GM12873 (cell line): ENCODE results near the gene ITPK1.

Experiments
- TF ChIP-seq, protein P1 (sequence below): IDR thresholded peaks from 2 replicates; pipeline ENCODE4 v1.5.1; 2012; ENCODE audit warnings: low read depth, mild to moderate bottlenecking, moderate library complexity, low read length, control low read depth; ENCODE audit not compliant: insufficient read depth; ENCODE audit errors: missing control alignments

Gene ITPK1

DNA sequence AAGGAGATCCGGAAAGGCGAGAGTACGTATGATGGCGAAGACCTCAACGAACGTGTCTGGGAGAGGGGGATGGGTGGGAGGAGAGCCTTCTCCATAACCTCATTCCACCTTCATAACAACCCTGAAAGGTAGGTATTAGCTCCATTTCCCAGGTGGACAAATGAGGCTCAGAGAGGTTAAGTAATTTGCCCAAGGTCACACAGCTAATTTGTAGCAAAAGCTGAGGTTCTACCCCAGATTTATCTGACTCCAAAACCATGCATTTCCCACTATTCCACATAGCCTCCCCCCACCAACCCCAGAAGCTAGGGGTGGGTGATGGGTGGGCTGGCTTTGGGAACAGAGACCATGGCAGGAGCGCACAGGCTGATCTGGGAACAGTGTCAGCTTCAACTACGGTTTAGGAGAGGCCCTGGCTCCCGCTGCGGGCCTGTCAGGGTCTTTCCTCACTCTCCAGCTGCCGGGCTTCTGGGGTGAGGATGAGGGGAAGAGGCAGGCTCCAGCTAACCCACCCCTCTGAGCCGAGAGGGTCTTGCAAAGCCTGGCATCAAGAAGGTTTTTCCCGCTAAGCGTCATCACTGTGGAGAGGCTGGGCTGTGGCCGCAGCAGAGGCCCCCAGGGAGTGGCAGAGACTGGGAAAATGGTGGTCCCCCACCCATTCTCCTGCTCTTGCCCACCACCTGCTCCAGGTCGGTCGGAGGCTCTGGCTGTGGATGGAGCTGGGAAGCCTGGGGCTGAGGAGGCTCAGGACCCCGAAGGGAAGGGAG lies 183.9 kb downstream of the ITPK1 start:
- TF ChIP-seq, protein P1, sequence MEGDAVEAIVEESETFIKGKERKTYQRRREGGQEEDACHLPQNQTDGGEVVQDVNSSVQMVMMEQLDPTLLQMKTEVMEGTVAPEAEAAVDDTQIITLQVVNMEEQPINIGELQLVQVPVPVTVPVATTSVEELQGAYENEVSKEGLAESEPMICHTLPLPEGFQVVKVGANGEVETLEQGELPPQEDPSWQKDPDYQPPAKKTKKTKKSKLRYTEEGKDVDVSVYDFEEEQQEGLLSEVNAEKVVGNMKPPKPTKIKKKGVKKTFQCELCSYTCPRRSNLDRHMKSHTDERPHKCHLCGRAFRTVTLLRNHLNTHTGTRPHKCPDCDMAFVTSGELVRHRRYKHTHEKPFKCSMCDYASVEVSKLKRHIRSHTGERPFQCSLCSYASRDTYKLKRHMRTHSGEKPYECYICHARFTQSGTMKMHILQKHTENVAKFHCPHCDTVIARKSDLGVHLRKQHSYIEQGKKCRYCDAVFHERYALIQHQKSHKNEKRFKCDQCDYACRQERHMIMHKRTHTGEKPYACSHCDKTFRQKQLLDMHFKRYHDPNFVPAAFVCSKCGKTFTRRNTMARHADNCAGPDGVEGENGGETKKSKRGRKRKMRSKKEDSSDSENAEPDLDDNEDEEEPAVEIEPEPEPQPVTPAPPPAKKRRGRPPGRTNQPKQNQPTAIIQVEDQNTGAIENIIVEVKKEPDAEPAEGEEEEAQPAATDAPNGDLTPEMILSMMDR: no peak

DNA sequence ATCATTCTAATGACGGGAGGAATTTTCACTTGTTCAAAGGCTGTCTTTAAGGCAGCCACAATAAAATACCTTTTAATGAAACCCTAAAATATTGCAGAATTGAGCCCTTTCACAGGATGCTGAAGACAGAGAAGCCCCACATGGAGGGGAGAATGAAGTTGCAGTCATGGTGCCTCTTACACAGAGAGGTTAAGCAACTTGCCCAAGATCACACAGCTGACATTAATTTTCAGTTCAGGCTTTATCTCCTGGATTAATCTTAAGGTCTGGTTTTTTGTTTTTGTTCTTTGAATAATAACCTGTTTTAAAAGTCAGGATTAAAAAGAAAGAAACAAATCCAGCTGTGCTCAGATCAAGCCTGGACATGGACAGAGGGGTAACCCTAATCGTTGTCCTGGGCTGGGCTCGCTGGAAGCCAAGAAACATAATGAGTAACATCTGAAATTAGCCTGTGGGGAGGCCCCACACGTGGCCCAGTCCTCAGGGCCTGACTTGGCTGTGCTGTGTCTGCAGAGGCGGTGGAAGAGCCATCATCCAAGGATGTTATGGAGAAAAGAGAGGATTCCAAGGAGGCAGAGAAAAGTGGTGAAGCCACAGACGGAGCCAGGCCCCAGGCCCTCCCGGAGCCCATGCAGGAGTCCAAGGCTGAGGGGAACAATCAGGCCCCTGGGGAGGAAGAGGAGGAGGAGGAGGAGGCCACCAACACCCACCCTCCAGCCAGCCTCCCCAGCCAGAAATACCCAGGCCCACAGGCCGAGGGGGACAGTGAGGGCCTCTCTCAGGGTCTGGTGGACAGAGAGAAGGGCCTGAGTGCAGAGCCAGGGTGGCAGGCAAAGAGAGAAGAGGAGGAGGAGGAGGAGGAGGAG lies 184.8 kb downstream of the ITPK1 start:
- TF ChIP-seq, protein P1: no peak

DNA sequence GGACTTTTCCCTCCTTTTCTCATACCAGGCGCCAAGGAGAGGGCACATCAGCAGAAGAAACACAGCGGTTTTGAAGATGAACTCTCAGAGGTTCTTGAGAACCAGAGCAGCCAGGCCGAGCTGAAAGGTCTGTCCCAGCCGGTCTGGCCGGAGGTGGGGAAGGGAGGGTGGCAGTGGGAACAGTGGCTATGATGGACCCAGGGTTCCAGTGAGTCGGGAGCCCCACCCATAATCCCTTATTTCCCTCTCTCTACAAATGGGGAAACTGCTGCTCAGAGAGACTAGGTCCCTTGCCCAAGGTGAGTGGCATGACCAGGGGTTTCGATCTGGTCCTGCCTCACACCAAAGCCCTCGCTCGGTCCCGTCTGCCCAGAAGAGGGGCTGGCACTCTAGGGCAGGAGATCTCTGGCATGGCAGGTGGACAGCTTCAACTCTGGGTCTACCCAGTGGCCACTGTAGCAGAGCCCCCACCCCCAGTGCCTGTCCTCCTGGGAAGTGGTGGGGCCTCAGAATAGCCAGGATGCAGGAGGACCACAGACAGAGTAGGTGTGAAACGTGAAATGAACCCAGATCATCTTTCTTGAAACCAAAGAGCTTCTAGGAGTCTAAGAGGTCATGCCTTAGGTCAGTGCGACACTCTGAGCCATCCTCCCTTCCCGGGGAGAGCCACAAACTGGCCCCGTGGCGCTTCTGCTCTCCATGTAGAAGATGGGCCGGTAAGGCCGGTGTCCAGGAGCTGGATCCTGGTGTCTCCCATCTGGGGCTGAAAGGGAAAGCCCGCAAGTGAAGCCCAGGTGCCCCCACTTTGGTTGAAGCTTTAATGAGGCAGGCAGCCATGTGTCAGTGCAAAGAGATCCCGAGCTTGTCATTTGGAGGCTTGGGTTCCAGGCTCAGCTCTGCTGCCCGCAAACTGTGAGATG lies 185.8 kb downstream of the ITPK1 start:
- TF ChIP-seq, protein P1: no peak

DNA sequence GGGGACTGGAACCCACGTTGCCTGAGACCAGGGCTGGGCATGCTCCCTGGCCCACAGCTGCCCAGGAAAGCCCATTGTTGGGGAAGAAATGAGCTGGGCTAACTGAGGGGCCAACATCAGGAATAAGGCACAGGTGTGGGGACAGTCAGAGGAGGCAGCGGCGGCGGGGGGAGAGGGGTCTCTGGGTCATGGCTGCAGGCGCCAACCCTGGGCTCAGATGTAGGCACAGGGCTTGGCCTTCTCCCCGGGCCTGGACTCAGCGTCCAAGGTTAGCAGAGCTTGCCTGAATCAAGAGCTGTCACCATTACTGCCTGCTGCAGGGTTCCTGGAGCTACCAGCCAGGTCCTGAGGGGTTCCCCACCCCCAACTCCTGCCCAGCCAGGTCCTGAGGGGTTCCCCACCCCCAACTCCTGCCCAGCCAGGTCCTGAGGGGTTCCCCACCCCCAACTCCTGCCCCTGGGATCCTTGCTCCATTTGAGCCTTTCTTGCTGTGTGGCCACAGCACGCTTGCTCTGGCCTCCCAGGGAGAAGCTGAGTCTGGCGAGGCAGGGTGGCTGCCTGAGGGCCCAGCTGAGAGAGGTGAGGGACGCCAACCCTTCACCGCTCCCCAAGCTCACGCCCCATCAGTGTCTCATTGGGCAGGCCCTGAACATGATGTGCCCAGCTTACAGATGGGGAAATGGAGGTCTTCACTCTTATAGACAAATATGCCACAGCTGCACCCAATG lies 186.6 kb downstream of the ITPK1 start:
- TF ChIP-seq, protein P1: no peak

DNA sequence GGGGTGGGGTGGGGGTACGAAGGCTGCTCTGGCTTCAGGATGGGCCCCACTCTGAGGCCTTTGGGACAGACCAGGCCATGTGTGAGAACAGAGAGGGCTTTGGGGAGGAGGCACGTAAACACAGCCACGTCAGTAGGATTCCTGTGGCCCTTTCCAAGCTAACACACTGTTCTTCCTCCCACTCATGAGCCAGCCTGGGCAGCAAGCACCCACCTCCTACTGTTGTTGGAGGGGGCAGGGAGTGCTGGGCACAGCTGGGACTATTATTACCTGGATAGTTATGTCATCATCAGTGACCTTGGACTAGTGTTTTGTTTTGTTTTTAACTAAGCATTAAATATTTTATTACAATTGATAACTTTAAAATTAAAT lies 187.5 kb downstream of the ITPK1 start:
- TF ChIP-seq, protein P1: no peak

DNA sequence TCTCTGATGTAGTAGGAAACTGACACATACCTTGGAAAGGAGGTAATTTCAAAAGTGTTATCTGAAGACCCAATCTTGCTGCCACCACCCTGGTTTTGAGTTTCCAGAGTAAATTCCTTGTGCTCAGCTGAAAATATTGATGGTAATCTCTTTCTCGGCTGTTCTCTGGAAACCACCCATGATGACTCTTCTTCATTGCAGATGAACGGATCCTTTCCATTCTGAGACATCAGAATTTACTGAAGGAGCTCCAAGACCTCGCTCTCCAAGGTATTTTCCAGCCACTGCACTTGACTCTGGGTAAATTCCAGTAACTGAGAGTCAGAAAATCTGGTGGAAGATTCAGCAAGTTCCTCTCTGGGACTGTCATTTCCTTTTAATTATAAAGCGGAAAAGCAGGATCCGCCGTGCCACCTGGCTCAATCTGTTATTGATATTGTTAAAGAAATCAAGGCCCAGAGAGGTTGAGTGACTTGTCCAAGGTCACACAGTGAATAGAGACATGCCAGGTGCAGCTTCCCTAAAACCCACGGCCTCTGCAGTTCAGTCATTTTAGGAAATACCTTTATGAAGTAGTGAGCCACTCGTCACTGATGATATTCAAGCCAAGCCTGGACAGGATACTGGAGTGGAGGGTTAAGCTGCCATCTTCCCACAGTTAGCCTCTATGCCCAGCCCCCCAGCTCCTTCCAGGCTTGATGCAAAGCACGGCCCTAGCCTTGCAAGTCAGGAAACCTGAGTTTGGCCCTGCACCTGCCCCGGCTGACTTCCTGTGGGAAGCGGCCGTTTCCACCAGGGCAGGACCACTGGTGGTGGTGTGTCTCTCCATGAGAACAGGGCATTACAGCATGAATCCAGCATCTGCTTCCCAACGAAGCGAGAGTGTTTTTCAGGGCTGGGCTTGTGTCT lies 188.1 kb downstream of the ITPK1 start:
- TF ChIP-seq, protein P1: no peak
